ENCODE data around the gene ANKRD39.
A peak's percentile ranks its signal among the peaks of the same experiment; 100 is the strongest.
"Not testable (repeated sequence)": the region's sequence is repeated elsewhere in the genome, so short reads cannot be mapped to it uniquely, and the experiment has no call there.

The ANKRD39 gene

DNA sequence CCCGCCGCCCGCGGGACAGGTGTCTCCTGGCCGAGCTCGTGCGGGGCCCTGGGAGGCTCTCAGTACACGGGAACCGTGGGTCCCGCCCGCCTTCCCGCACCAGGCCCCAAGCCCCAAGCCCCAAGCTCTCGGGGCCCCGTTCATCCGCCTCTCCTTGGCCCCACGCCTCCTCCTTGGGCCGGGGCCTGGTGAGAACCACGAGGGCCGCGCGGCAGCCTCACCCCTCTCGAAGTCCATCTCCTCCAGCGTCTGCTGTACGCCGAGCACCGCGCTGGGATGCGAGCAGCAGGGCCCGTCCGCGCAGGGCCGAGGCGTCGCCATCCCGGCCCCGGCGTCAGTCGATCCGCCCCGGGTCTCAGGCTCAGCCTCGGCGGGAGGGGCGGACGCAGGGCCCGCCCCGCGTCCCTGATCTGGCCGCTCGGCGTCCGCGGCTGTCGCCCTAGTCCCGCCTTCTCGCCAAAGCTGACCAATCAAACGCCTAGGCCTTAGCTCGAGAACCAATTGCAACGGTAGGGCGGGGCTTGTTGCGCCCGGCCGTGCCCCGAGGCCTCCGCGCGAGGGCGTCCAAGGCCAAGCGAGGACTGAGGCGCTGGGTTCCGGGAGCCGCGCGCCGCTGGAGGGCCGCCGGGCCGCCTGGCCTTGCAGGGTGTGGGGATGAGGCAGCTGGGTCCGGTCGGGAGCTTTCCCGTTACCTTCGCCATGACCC lies at the start of gene ANKRD39:
ANKRD39 (minus strand) TSS at position 350 of the 706 bp plus-strand sequence; CDS start at position 321, 29 bp downstream.
- DNase-seq (ENCODE audit: low spot score): peak; percentile 99

GRCh38 chr2:96906729-96907114 lies 48.9 kb upstream of the ANKRD39 start:
- DNase-seq (ENCODE audit: low spot score): no peak

DNA sequence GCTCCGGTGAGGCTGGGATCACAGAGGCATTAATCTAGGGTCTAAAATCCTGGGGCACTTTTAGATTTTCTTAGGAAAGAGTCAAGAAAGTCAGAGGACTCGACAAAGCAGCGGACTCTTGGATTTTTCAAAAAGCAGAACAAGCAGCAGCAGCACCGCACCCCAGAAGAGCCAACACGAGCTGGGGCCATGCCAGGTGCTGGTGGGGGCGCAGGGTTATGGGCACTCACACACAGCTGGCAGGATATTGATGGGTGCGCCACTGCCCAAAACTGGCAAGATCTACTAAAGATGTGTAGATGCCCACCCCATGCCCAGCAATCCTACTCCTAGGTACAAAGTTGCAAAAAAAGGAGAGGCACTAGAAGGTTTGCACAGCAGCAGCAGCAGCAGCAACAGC lies 46.0 kb upstream of the ANKRD39 start:
- DNase-seq (ENCODE audit: low spot score): no peak

DNA sequence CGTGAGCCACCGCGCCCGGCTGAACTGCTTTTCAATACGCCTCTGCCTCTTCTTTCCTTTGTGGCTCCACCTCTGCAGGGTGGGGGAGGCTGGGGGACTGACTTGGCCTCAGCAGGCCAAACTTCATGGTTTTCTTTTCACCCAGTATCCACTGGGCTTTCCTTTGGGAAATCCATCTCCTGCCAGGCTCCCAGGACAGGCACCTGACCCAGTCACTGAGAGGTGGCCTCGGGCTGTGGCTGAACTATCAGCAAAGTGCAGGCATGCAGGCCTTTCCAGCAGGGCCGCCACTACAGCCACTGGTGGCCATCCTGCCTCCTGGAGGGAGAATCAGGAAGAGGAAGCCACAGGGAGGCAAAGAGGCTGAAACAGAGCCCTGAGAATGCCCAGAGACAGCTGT lies 45.5 kb upstream of the ANKRD39 start:
- DNase-seq (ENCODE audit: low spot score): no peak

GRCh38 chr2:96900237-96900636 lies 42.4 kb upstream of the ANKRD39 start:
- DNase-seq (ENCODE audit: low spot score): no peak

- no peak for DNase-seq (ENCODE audit: low spot score)
Observed at GRCh38 chr2:96899413-96899741, 41.6 kb upstream of the ANKRD39 start.

GRCh38 chr2:96898641-96899412 lies 41.0 kb upstream of the ANKRD39 start:
- DNase-seq (ENCODE audit: low spot score): no peak

DNA sequence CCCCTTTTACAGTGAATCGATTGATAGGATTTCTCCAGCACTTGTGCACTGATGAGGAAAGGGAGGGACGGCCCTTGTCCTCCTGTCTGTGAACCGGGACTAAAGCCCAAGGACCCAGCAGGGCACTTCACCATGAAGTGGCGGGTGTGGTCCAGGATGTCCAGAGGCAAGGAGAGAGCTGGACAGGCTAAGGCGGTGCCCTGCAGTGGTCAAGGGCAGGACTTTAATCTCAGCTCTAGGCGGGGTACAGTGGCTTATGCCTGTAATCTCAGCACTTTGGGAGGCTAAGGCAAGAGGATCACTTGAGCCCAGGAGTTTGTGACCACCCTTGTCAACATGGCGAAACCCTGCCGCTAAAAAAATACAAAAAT lies 40.3 kb upstream of the ANKRD39 start:
- DNase-seq (ENCODE audit: low spot score): no peak

DNA sequence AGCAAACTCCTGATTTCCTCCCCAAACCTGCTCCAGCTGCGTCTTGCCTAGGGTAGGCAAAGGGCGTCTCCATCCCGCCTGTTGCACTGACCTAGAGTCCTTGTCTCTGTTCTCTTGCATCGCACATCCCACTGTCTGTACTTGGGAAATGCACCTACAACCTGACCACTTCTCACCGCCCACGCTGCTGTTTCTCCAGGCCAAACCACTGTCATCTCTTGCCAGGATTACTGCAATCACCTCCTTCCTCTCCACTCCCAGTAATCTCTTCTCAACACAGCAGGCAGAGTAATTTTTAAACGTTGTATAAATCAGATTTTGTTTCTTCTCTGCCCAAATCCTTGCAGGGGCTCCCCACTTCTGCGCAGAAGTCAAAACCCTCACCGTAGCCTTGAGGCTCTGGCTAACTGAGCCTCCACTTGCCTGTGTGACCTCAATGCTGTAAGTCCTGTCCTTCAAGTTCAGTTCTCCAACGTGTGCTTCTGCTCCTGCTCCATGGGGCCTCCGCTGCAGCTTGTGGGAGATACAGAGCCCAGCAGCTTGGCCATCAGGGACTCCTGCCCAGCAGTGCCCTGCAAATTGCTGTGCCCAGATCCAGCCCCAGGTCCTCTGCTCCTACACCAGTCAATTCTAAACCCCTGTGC lies 39.8 kb upstream of the ANKRD39 start:
- no peak for DNase-seq (ENCODE audit: low spot score)

GRCh38 chr2:96895746-96896651 lies 38.2 kb upstream of the ANKRD39 start:
- no peak for DNase-seq (ENCODE audit: low spot score)

- no peak for DNase-seq (ENCODE audit: low spot score)
Observed at GRCh38 chr2:96895032-96895745, 37.4 kb upstream of the ANKRD39 start.

DNA sequence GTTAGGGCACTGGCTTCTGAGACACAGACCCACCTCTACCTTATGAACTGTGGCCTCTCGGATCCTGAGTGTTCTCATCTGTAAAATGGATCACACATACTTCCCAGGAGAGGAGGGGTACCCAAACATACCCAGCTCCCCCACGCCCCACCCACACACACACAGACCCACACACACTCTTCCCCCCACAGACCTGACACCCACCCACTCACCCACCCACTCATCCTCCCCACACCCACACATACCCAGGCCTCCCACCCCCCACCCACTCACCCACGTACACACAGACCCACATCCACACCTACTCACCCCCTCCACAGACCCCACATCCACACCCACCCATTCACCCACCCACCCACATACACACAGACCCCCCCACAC lies 36.3 kb upstream of the ANKRD39 start:
- no peak for DNase-seq (ENCODE audit: low spot score)

DNA sequence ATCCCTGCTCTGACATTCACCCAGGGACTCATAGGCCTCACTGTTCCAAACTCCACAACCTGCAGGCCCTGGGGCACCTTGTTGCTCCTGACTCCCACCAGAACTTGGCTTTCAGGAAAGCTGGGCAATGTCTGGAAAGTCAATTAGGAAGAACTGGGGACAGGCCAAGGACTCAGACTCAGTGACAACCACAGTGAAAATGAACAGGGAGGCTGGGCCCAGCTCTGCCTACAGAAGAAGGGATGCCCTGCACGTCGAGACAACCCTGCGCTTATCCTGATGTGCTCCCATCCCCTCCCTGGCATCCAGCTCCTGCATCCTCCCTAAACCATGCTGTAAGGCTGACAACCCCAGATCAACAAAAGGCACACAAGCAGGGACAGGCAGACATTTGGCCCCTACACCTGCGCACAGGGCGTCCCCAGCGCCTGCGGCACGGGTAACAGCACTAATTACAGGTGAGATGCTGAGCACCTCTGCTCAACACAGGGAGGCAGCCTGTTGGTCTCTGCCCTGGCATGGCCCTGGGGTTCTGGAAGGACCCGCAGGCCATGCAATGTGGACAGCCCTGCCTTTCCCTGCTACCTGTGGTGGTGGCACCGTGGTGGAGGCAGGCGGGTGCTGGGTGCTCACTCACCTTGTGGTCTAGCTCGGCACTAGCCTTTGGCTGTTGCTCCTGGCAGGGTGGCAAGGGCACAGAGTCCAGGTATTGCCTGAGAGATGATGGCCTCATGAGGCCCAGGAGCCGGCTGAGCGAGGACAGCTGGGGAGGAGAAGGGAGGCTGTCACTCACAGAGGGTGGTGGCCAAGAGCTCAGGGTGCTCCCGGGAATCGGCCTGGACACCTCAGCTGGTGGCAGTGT lies 35.7 kb upstream of the ANKRD39 start:
- no peak for DNase-seq (ENCODE audit: low spot score)

GRCh38 chr2:96891591-96892333 lies 33.9 kb upstream of the ANKRD39 start:
- peak; percentile 65 for DNase-seq (ENCODE audit: low spot score)

DNA sequence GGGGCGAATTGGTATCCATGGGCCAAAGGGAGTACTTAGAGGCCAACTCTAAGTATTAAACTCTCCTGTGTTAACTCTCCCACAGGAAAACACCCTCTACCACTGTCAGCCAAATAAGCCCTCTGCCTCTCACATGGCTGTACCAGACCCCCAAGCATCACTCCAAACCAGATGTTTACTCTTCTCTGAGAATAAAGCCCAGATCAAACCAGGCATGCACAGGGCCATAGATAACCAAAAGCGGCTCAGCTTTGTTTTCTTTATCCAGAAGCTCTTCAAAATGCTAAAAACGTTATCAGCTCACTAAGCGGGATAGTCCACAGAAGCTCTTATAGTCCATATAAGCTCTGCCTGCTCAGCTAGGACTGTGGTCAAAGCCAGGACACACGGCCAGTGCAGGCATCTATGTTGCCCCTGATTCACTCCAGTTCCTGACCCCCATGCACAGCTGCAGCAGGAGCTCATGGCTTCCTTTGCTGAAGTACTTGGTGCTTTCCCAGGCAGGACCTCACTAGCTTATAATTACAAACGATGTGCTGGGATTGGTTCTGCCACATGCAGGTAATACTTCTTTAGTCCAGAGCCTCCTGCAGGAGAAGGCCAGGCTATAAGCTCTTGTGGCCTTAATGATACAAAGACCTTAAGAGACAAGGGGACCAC lies 33.0 kb upstream of the ANKRD39 start:
- DNase-seq (ENCODE audit: low spot score): no peak

- no peak for DNase-seq (ENCODE audit: low spot score)
Observed at GRCh38 chr2:96890252-96890651, 32.4 kb upstream of the ANKRD39 start.

GRCh38 chr2:96889502-96889901 lies 31.7 kb upstream of the ANKRD39 start:
- not testable (repeated sequence) for DNase-seq (ENCODE audit: low spot score)

GRCh38 chr2:96888072-96889011 lies 30.5 kb upstream of the ANKRD39 start:
- DNase-seq (ENCODE audit: low spot score): peak; percentile 88
